Thyroid gland (tissue), 4 donors: ENCODE data around the gene NRSN2.

Source experiments
- POLR2A ChIP-seq, 2 donors: fragments of 450-650 bp; IDR thresholded peaks; one replicate each; pipeline ENCODE4 v1.6.1; 2017; ENCODE audit warnings: antibody characterized with exemption in 2 of 2, mild to moderate bottlenecking in 2 of 2, moderate library complexity in 1 of 2
- TF ChIP-seq, protein P1 (sequence below), 6 experiments: fragments of 200-600 bp in 3 of 6; fragments of 450-650 bp in 3 of 6; sonication (generic) in 3 of 6; IDR thresholded peaks; one replicate each; pipeline ENCODE4 v1.5.1; 2016 to 2019; ENCODE audit warnings: antibody characterized with exemption in 6 of 6, mild to moderate bottlenecking in 2 of 6, inconsistent platforms in 1 of 6, moderate library complexity in 1 of 6

DNA sequence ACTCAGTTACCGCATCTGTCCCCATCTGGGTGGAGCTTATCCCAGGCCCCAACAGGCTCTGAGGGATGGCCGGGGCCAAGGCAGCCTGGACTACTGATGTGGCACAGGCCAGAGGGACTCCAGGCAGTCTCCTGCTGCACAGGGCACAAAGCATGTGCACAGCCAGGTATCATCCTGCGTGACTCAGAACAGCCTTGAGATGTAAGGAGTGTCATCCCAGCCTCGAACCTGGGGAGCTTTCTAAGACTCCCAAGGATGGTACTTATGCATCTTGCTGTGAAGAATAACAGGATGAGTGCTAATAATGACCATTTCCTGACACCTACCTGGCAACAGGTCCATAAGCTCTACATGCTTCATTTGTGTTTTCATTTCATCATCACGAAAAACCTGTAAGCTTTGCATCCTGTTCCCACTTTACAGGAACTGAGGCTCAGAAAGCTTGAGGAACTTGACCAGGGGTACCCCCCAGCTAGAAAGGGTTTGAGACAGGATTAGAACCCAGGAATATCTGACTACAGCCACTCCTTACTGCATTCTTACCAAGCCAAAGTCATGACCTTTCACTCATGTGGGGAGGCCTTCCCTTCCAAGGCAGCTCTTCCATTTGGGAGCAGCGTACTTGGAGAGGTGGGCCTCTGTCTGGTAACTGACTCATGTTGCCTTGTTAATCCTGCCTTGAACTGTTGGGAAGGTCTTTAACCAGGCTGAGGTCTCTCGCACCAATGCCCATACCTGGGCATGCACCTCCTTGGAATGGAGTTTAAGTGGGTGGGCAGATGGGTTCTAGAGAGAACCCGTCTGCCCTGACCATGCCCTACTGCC, 35.6 kb downstream of the NRSN2 start:
- TF ChIP-seq, protein P1, sequence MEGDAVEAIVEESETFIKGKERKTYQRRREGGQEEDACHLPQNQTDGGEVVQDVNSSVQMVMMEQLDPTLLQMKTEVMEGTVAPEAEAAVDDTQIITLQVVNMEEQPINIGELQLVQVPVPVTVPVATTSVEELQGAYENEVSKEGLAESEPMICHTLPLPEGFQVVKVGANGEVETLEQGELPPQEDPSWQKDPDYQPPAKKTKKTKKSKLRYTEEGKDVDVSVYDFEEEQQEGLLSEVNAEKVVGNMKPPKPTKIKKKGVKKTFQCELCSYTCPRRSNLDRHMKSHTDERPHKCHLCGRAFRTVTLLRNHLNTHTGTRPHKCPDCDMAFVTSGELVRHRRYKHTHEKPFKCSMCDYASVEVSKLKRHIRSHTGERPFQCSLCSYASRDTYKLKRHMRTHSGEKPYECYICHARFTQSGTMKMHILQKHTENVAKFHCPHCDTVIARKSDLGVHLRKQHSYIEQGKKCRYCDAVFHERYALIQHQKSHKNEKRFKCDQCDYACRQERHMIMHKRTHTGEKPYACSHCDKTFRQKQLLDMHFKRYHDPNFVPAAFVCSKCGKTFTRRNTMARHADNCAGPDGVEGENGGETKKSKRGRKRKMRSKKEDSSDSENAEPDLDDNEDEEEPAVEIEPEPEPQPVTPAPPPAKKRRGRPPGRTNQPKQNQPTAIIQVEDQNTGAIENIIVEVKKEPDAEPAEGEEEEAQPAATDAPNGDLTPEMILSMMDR (IDR thresholded peaks at IDR 0.05), result no peak
- no peak for TF ChIP-seq POLR2A (IDR thresholded peaks at IDR 0.05)
